A673 (cell line): ENCODE results near the gene CCDC116. TPM values are rescaled to one million over a fixed set of nuclear protein-coding genes. Genes with fewer than 3 reads are reported as not detected.
A peak's percentile ranks its signal among the peaks of the same experiment; 100 is the strongest.

Experiments used
- BruUV-seq: library from RNA; stranded (reverse); fragments of 400-500 nt; replicated peaks from 2 replicates; lab custom pipeline; 2021; lab: Mats Ljungman, UMichigan
- CTCF ChIA-PET: fragments of 300-600 bp; sonication (Branson Sonifier 250); formaldehyde crosslinking; loops from one replicate; lab custom pipeline; 2022; ENCODE audit warnings: antibody characterized with exemption; lab: Charles Lee
- POLR2A ChIA-PET: fragments of 300-600 bp; sonication (Branson Sonifier 250); formaldehyde crosslinking; loops from one replicate; lab custom pipeline; 2022; ENCODE audit warnings: antibody characterized with exemption; ENCODE audit not compliant: low non-redundant PET; lab: Charles Lee
- DNase-seq: peaks from one replicate; pipeline ENCODE4 v3.0.0-alpha.2; 2015; ENCODE audit warnings: low spot score
- H3K27ac ChIP-seq: fragments of 200-600 bp; sonication (generic); 2 replicates; pipeline ENCODE4 v1.5.1; 2016; ENCODE audit warnings: mixed run types, low read depth, mild to moderate bottlenecking, mixed read lengths, antibody characterized with exemption, low read length; ENCODE audit not compliant: poor library complexity, severe bottlenecking
- H3K27me3 ChIP-seq: fragments of 200-600 bp; sonication (generic); replicated peaks from 2 replicates; pipeline ENCODE4 v1.6.1; 2017; ENCODE audit warnings: mixed run types, low read depth, mild to moderate bottlenecking, mixed read lengths, antibody characterized with exemption, low read length; ENCODE audit not compliant: insufficient read depth, poor library complexity
- H3K36me3 ChIP-seq: fragments of 200-600 bp; sonication (generic); 2 replicates; pipeline ENCODE4 v1.6.1; 2016; ENCODE audit warnings: mixed run types, mild to moderate bottlenecking, mixed read lengths, antibody characterized with exemption, low read length; ENCODE audit not compliant: insufficient read depth, poor library complexity, severe bottlenecking
- H3K4me1 ChIP-seq: fragments of 200-600 bp; sonication (generic); 2 replicates; pipeline ENCODE4 v1.6.1; 2017; ENCODE audit warnings: mixed run types, mild to moderate bottlenecking, mixed read lengths, antibody characterized with exemption, low read length; ENCODE audit not compliant: insufficient read depth, poor library complexity, severe bottlenecking
- H3K4me3 ChIP-seq: fragments of 200-600 bp; sonication (generic); 2 replicates; pipeline ENCODE4 v1.5.1; 2016; ENCODE audit warnings: low read depth, mixed run types, mild to moderate bottlenecking, mixed read lengths, low read length; ENCODE audit not compliant: poor library complexity, severe bottlenecking
- H3K9me3 ChIP-seq: fragments of 200-600 bp; sonication (generic); 2 replicates; pipeline ENCODE4 v1.6.1; 2016; ENCODE audit warnings: mixed run types, low read depth, mild to moderate bottlenecking, mixed read lengths, antibody characterized with exemption, low read length; ENCODE audit not compliant: poor library complexity, severe bottlenecking
- EZH2 ChIP-seq: fragments of 200-600 bp; sonication (generic); IDR thresholded peaks from 2 replicates; pipeline ENCODE4 v1.6.1; 2017; ENCODE audit warnings: borderline replicate concordance, low read depth, mild to moderate bottlenecking, mixed read lengths, antibody characterized with exemption, low read length; ENCODE audit not compliant: poor library complexity, severe bottlenecking
- intact Hi-C: fragments of 100-400 bp; cut with micrococcal nuclease; formaldehyde crosslinking; loops from one replicate; pipeline ENCODE4 v1.10.0; 2022; ENCODE audit not compliant: unreplicated experiment
- total RNA-seq: library from RNA; stranded (reverse); gene quantifications from 2 replicates; pipeline ENCODE4 v1.2.3, GENCODE V29; 2021
- TF ChIP-seq, protein P1 (sequence below): fragments of 300-800, 200-600 bp; sonication (generic); conservative IDR thresholded peaks from 2 replicates; pipeline ENCODE4 v1.5.1; 2017; ENCODE audit warnings: low read depth, mild to moderate bottlenecking, antibody characterized with exemption, low read length, moderate library complexity, mixed read lengths

The CCDC116 gene
- total RNA-seq, 1 experiment from 2014 or later = 1.3 TPM

DNA sequence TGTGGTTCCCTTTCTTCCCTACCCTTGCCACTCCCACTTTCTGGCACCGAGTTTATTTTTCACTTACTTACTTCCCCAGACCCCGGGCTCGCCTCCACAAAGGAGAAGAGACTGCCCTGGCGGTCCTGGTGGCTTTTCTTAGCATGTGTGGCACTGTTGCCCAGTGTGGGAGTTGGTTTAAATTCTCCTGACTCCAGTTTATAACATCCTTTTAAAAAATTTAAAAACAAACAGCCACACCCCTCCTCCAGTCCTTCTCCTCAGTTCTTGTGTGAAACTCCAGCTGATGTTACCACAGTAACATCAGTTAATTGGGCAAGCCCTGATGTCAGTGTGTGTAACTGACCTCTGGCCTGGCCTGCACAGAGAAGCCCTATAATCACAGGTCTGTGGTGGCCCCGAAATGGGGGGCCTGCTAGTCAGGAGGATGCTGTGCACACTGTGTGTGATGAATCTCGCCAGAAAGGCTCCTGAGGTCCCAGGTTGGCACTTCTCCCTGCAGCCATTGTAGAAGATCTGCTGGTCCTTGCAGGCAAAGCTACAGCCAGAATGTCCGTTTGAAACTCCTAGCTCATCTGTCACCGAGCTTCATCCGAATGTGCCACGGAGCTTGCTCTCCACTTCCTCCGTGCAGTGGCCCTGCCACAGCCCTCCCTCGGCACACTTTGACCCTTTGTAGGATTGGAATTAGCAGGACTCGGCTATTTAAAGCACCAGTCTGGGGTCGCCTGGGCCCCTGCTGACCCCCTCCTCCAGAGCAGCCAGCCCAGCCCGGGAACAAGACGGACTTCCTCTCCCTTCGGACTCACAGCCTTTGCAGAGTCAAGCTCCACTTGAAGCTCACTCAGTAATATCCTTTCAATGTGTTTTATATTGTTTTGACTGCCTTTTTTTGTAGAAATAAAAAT is 10.3 kb upstream of the CCDC116 start:
- Histone ChIP-seq H3K27me3 (no peaks in the 10 kb centered on the region), H3K9me3 (no peaks in the 10 kb centered on the region), H3K36me3 (peaks cover 8% of the 10 kb centered on the region), H3K4me1 (peaks cover 7% of the 10 kb centered on the region), H3K27ac (no peak overlapping the region), H3K4me3 (no peak overlapping the region)
- no peak for TF ChIP-seq EZH2
- TF ChIP-seq, protein P1, sequence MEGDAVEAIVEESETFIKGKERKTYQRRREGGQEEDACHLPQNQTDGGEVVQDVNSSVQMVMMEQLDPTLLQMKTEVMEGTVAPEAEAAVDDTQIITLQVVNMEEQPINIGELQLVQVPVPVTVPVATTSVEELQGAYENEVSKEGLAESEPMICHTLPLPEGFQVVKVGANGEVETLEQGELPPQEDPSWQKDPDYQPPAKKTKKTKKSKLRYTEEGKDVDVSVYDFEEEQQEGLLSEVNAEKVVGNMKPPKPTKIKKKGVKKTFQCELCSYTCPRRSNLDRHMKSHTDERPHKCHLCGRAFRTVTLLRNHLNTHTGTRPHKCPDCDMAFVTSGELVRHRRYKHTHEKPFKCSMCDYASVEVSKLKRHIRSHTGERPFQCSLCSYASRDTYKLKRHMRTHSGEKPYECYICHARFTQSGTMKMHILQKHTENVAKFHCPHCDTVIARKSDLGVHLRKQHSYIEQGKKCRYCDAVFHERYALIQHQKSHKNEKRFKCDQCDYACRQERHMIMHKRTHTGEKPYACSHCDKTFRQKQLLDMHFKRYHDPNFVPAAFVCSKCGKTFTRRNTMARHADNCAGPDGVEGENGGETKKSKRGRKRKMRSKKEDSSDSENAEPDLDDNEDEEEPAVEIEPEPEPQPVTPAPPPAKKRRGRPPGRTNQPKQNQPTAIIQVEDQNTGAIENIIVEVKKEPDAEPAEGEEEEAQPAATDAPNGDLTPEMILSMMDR = no peak
- POLR2A ChIA-PET = no interaction called here
- TSS peak; percentile 28 for BruUV-seq
- CTCF ChIA-PET = no interaction called here
- intact Hi-C loops = no loop called here
- no peak for DNase-seq

DNA sequence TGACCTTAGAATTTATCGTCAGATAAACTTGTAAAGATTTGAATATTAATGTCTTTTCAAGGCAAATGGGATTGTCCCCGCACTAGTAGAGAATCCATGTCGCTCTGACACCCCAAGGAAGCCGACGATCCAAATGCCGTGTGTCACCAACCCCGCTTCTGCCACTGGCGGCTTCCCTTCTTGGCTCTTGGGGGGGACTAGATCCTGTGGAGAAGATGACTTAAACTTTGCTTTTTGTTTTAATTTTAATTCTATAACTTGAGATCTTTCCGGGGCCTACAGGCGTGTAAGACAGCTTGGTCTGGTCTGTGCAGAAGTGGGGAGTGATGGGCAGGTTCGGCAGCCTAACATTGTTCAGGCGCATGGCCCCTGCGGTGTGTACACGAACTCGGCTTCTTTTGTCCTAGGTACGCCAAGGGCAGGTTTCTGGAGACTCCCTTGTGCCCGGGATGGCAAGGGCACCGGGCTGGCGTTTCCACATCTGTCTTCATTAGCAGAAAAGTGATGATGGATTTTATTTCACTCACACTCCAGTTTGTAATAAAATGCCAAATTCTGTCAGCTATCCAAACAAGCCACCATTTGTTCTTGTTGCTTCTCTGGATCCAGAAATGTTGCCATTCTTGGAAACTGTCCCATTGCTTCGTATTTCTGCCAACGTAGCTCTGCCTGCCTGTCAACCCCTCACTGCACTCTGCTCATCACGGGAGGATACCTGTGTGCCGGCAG is 9.5 kb upstream of the CCDC116 start:
- Histone ChIP-seq H3K27ac (no peak overlapping the region), H3K4me3 (no peak overlapping the region), H3K27me3 (no peaks in the 10 kb centered on the region), H3K9me3 (no peaks in the 10 kb centered on the region), H3K36me3 (peaks cover 15% of the 10 kb centered on the region), H3K4me1 (peaks cover 7% of the 10 kb centered on the region)
- no peak for TF ChIP-seq EZH2
- TF ChIP-seq, protein P1 = no peak
- ChIA-PET POLR2A (no interaction called here), CTCF (no interaction called here)
- no peak for DNase-seq
- intact Hi-C loops = no loop called here
- BruUV-seq = no TSS peak

DNA sequence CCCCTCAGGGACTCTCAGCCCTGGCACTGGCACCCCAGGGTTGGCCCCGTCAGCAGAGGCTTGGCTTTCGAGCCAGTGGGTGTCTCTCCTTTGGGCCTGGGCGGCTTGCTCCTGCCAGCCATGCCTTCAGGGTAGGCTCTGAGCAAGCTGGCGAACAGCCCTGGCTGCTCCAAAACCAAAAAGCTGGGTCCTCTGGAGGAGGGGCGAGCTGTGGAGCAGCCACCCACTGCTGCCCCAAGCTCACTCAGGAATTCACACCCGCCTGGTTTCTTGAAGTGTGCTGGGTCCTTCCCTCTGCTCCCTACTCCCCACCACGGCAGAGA is 9.0 kb upstream of the CCDC116 start:
- Histone ChIP-seq H3K27ac (peak overlapping the region; percentile 24), H3K36me3 (peaks cover 16% of the 10 kb centered on the region), H3K9me3 (no peaks in the 10 kb centered on the region), H3K4me3 (no peak overlapping the region), H3K4me1 (peaks cover 11% of the 10 kb centered on the region), H3K27me3 (no peaks in the 10 kb centered on the region)
- ChIA-PET CTCF (no interaction called here), POLR2A (no interaction called here)
- intact Hi-C loops = no loop called here
- DNase-seq = no peak
- no TSS peak for BruUV-seq
- TF ChIP-seq, protein P1 = no peak
- TF ChIP-seq EZH2 = no peak
